ENCODE measurements around the gene CARD11. TPM values are rescaled to one million over a fixed set of nuclear protein-coding genes. Genes with fewer than 3 reads are reported as not detected.
"Not testable (repeated sequence)": the region's sequence is repeated elsewhere in the genome, so short reads cannot be mapped to it uniquely, and the experiment has no call there.

The CARD11 gene
- total RNA-seq, 4 donors from 2014 or later, result 3.1 to 53.6 (median 5.9) TPM

GRCh38 chr7:3055626-3056025, 12.0 kb upstream of the CARD11 start:
- DNase-seq, result no peak
- no peaks in the 10 kb centered on the region for H3K4me1 ChIP-seq
- H3K9me3 ChIP-seq, result peaks cover 0 to 8% (median 0%) of the 10 kb centered on the region in 4 donors
- no peaks in the 10 kb centered on the region for H3K36me3 ChIP-seq
- H3K4me3 ChIP-seq, result no peak overlapping the region
- no peaks in the 10 kb centered on the region for H3K27me3 ChIP-seq
- TF ChIP-seq CTCF (IDR thresholded peaks at IDR 0.05) (no peak), POLR2A (IDR thresholded peaks at IDR 0.05) (no peak)
- H3K27ac ChIP-seq, result no peak overlapping the region

- H3K9me3 ChIP-seq, result no peaks in the 10 kb centered on the region
- TF ChIP-seq CTCF (IDR thresholded peaks at IDR 0.05) (no peak), POLR2A (IDR thresholded peaks at IDR 0.05) (no peak)
- peak overlapping the region; percentile 45 to 72 (median 57) for H3K4me3 ChIP-seq
- H3K27me3 ChIP-seq, result peaks cover 0 to 5% of the 10 kb centered on the region in 2 donors
- no peaks in the 10 kb centered on the region for H3K36me3 ChIP-seq
- peak overlapping the region; percentile 72 to 92 (median 84) for H3K27ac ChIP-seq
- peak in 2 of 3 donors; percentile 90 for DNase-seq
- H3K4me1 ChIP-seq, result peaks cover 0 to 20% (median 4%) of the 10 kb centered on the region in 4 donors
Measured at GRCh38 chr7:3042861-3043489, 692 bp downstream of the CARD11 start.

- H3K4me3 ChIP-seq, result peak overlapping the region in 2 of 4 donors; percentile 63 to 72
- H3K4me1 ChIP-seq, result peaks cover 0 to 20% (median 4%) of the 10 kb centered on the region in 4 donors
- H3K9me3 ChIP-seq, result no peaks in the 10 kb centered on the region
- H3K27me3 ChIP-seq, result peaks cover 0 to 5% of the 10 kb centered on the region in 2 donors
- DNase-seq, result peak in 1 of 3 donors; percentile 47
- H3K27ac ChIP-seq, result peak overlapping the region in 1 of 4 donors; percentile 92
- no peak for TF ChIP-seq POLR2A (IDR thresholded peaks at IDR 0.05)
- no peak for TF ChIP-seq CTCF (IDR thresholded peaks at IDR 0.05)
- no peaks in the 10 kb centered on the region for H3K36me3 ChIP-seq
Measured at GRCh38 chr7:3041986-3042675, 1.5 kb downstream of the CARD11 start.

GRCh38 chr7:3039787-3040186, 3.9 kb downstream of the CARD11 start:
- Histone ChIP-seq H3K4me3 (no peak overlapping the region), H3K9me3 (no peaks in the 10 kb centered on the region), H3K4me1 (peaks cover 0 to 20% (median 4%) of the 10 kb centered on the region in 4 donors), H3K27ac (peak overlapping the region in 1 of 4 donors; percentile 31), H3K36me3 (no peaks in the 10 kb centered on the region), H3K27me3 (peaks cover 0 to 5% of the 10 kb centered on the region in 2 donors)
- TF ChIP-seq CTCF (IDR thresholded peaks at IDR 0.05) (no peak), POLR2A (IDR thresholded peaks at IDR 0.05) (no peak)
- no peak for DNase-seq

- Histone ChIP-seq H3K27ac (peak overlapping the region in 1 of 4 donors; percentile 27), H3K4me1 (peaks cover 0 to 16% (median 4%) of the 10 kb centered on the region in 4 donors)
- H3K36me3 ChIP-seq, H3K27me3 ChIP-seq, H3K4me3 ChIP-seq, H3K9me3 ChIP-seq: not testable (repeated sequence)
- DNase-seq, result peak in 1 of 3 donors; percentile 13
Measured at GRCh38 chr7:3038011-3038410, 5.7 kb downstream of the CARD11 start.

- no peaks in the 10 kb centered on the region for H3K27me3 ChIP-seq
- no peaks in the 10 kb centered on the region for H3K9me3 ChIP-seq
- peak overlapping the region in 1 of 4 donors; percentile 62 for H3K27ac ChIP-seq
- DNase-seq, result no peak
- TF ChIP-seq CTCF (IDR thresholded peaks at IDR 0.05) (no peak), POLR2A (IDR thresholded peaks at IDR 0.05) (no peak)
- peaks cover 0 to 16% (median 4%) of the 10 kb centered on the region in 4 donors for H3K4me1 ChIP-seq
- no peak overlapping the region for H3K4me3 ChIP-seq
- no peaks in the 10 kb centered on the region for H3K36me3 ChIP-seq
Measured at GRCh38 chr7:3037259-3037658, 6.4 kb downstream of the CARD11 start.
